PC-9 (cell line): ENCODE measurements around the gene TGDS. TPM values are rescaled to one million over a fixed set of nuclear protein-coding genes. Genes with fewer than 3 reads are reported as not detected.

Experiments used
- BruUV-seq: library from RNA; stranded (reverse); fragments of 400-500 nt; replicated peaks from 2 replicates; lab custom pipeline; 2021; lab: Mats Ljungman, UMichigan
- CTCF ChIA-PET: fragments of 300-600 bp; sonication (Branson Sonifier 250); formaldehyde crosslinking; loops from one replicate; lab custom pipeline; 2022; ENCODE audit warnings: antibody characterized with exemption; lab: Charles Lee
- POLR2A ChIA-PET: fragments of 300-600 bp; sonication (Branson Sonifier 250); formaldehyde crosslinking; loops from one replicate; lab custom pipeline; 2022; ENCODE audit warnings: antibody characterized with exemption; ENCODE audit not compliant: unreplicated experiment; lab: Charles Lee
- DNase-seq, 2 experiments: peaks; one replicate each; pipeline versions ENCODE4 v3.0.0 to v3.0.0-alpha.2; 2015 to 2022; ENCODE audit warnings: mixed read lengths in 1 of 2
- H2AFZ ChIP-seq: fragments of 200-600 bp; sonication (generic); 2 replicates; pipeline ENCODE4 v1.8.1; 2017; ENCODE audit warnings: antibody characterized with exemption
- H3F3A ChIP-seq: fragments of 200-600 bp; sonication (generic); 2 replicates; pipeline ENCODE4 v1.8.1; 2017; ENCODE audit warnings: antibody characterized with exemption, mild to moderate bottlenecking, low read depth; ENCODE audit not compliant: insufficient read depth
- H3K27ac ChIP-seq: fragments of 200-600 bp; sonication (generic); 2 replicates; pipeline ENCODE4 v1.6.1; 2016; ENCODE audit warnings: mixed run types
- H3K27me3 ChIP-seq: fragments of 200-600 bp; sonication (generic); 2 replicates; pipeline ENCODE4 v1.6.1; 2016; ENCODE audit warnings: low read depth, mixed run types; ENCODE audit not compliant: insufficient read depth
- H3K36me3 ChIP-seq: fragments of 200-600 bp; sonication (generic); 2 replicates; pipeline ENCODE4 v1.6.1; 2016; ENCODE audit warnings: low read depth, mixed run types
- H3K4me1 ChIP-seq: fragments of 200-600 bp; sonication (generic); replicated peaks from 2 replicates; pipeline ENCODE4 v1.6.1; 2016; ENCODE audit warnings: mixed run types; ENCODE audit not compliant: insufficient read depth
- H3K4me2 ChIP-seq: fragments of 200-600 bp; sonication (generic); 2 replicates; pipeline ENCODE4 v1.6.1; 2017; ENCODE audit warnings: mixed run types
- H3K4me3 ChIP-seq: fragments of 200-600 bp; sonication (generic); 2 replicates; pipeline ENCODE4 v1.6.1; 2016; ENCODE audit warnings: mixed run types
- H3K79me2 ChIP-seq: fragments of 200-600 bp; sonication (generic); 2 replicates; pipeline ENCODE4 v1.6.1; 2017; ENCODE audit warnings: low read depth, mixed run types
- H3K9me2 ChIP-seq: fragments of 200-600 bp; sonication (generic); 2 replicates; pipeline ENCODE4 v1.8.1; 2017; ENCODE audit warnings: mild to moderate bottlenecking; ENCODE audit not compliant: insufficient read depth
- H3K9me3 ChIP-seq: fragments of 200-600 bp; sonication (generic); 2 replicates; pipeline ENCODE4 v1.8.1; 2016; ENCODE audit warnings: low read depth; ENCODE audit not compliant: insufficient read depth
- H4K20me1 ChIP-seq: fragments of 200-600 bp; sonication (generic); 2 replicates; pipeline ENCODE4 v1.8.1; 2017; ENCODE audit not compliant: insufficient read depth
- CTCF ChIP-seq: fragments of 200-600 bp; sonication (generic); conservative IDR thresholded peaks from 2 replicates; pipeline ENCODE4 v1.6.1; 2017; ENCODE audit warnings: mixed run types, antibody characterized with exemption, mild to moderate bottlenecking, moderate library complexity
- EZH2 ChIP-seq: fragments of 200-600 bp; sonication (generic); IDR thresholded peaks from 2 replicates; pipeline ENCODE4 v1.8.0; 2017; ENCODE audit warnings: antibody characterized with exemption, low read depth
- intact Hi-C: fragments of 100-400 bp; cut with micrococcal nuclease; formaldehyde crosslinking; loops from one replicate; pipeline ENCODE4 v1.10.0; 2022; ENCODE audit not compliant: unreplicated experiment
- total RNA-seq: library from RNA; stranded (reverse); gene quantifications from 2 replicates; pipeline ENCODE4 v1.2.3, GENCODE V29; 2021

TGDS gene
- total RNA-seq, 1 experiment from 2014 or later, result 6.2 TPM

- intact Hi-C loops, result no loop called here
- CTCF ChIA-PET, result no interaction called here
- H3K4me3 ChIP-seq, result no peak overlapping the region
- TF ChIP-seq EZH2 (no peak), CTCF (no peak)
- H3K27ac ChIP-seq, result no peak overlapping the region
- H3K4me2 ChIP-seq, result no peak overlapping the region
- no peak for DNase-seq
- POLR2A ChIA-PET, result no interaction called here
- peaks cover 33% of the 10 kb centered on the region for H3K79me2 ChIP-seq
- peaks cover 35% of the 10 kb centered on the region for H3K36me3 ChIP-seq
- no peaks in the 10 kb centered on the region for H4K20me1 ChIP-seq
- H3K9me2 ChIP-seq, result no peaks in the 10 kb centered on the region
- no peaks in the 10 kb centered on the region; the same call in 1 of the 2 replicates for H3F3A ChIP-seq
- H3K4me1 ChIP-seq, result peaks cover 18% of the 10 kb centered on the region
- no peaks in the 10 kb centered on the region for H3K27me3 ChIP-seq
- BruUV-seq, result no TSS peak
- H2AFZ ChIP-seq, result no peak overlapping the region
- H3K9me3 ChIP-seq, result no peaks in the 10 kb centered on the region
Measured at GRCh38 chr13:94590744-94591143, 5.2 kb downstream of the TGDS start.

GRCh38 chr13:94588541-94588940 lies 7.4 kb downstream of the TGDS start:
- Histone ChIP-seq H3F3A (no peaks in the 10 kb centered on the region; the same call in none of the 2 replicates), H3K4me2 (no peak overlapping the region), H4K20me1 (peaks cover 6% of the 10 kb centered on the region; the same call in 1 of the 2 replicates), H3K4me1 (peaks cover 1% of the 10 kb centered on the region; the same call in 1 of the 2 replicates), H3K4me3 (no peak overlapping the region), H3K9me2 (no peaks in the 10 kb centered on the region), H2AFZ (no peak overlapping the region), H3K36me3 (peaks cover 47% of the 10 kb centered on the region), H3K27ac (no peak overlapping the region), H3K9me3 (no peaks in the 10 kb centered on the region), H3K27me3 (no peaks in the 10 kb centered on the region), H3K79me2 (peaks cover 11% of the 10 kb centered on the region)
- TF ChIP-seq CTCF (no peak), EZH2 (no peak)
- no TSS peak for BruUV-seq
- DNase-seq, result no peak
- ChIA-PET POLR2A (no interaction called here), CTCF (no interaction called here)
- intact Hi-C loops, result no loop called here

GRCh38 chr13:94586371-94586770 lies 9.6 kb downstream of the TGDS start:
- no peak overlapping the region for H3K27ac ChIP-seq
- no peak for DNase-seq
- no peak for TF ChIP-seq EZH2
- no peaks in the 10 kb centered on the region for H3K27me3 ChIP-seq
- H3K9me3 ChIP-seq, result no peaks in the 10 kb centered on the region
- H3K36me3 ChIP-seq, result peaks cover 35% of the 10 kb centered on the region
- POLR2A ChIA-PET, result no interaction called here
- H4K20me1 ChIP-seq, result peaks cover 6% of the 10 kb centered on the region; the same call in 1 of the 2 replicates
- no peak overlapping the region for H3K4me2 ChIP-seq
- H3K4me3 ChIP-seq, result no peak overlapping the region
- H3K4me1 ChIP-seq, result no peaks in the 10 kb centered on the region
- BruUV-seq, result no TSS peak
- H3F3A ChIP-seq, result no peaks in the 10 kb centered on the region; the same call in none of the 2 replicates
- H2AFZ ChIP-seq, result no peak overlapping the region
- no peaks in the 10 kb centered on the region for H3K79me2 ChIP-seq
- intact Hi-C loops, result no loop called here
- no peaks in the 10 kb centered on the region for H3K9me2 ChIP-seq
- CTCF ChIA-PET, result no interaction called here
